Panc1 (cell line): ENCODE measurements around the gene MTAP. TPM values are rescaled to one million over a fixed set of nuclear protein-coding genes. Genes with fewer than 3 reads are reported as not detected.

ENCODE experiments used
- ATAC-seq: fragments of 200-7000 bp; cut with Tn5 transposase; 2 replicates; pipeline ENCODE4 v1.9.1; 2020; ENCODE audit warnings: mild to moderate bottlenecking, moderate library complexity
- BruUV-seq: library from RNA; stranded (reverse); fragments of 400-500 nt; replicated peaks from 2 replicates; lab custom pipeline; 2021; lab: Mats Ljungman, UMichigan
- CTCF ChIA-PET: fragments of 300-600 bp; sonication (Branson Sonifier 250); formaldehyde crosslinking; loops from one replicate; lab custom pipeline; 2022; ENCODE audit warnings: antibody characterized with exemption; lab: Charles Lee
- POLR2A ChIA-PET: fragments of 300-600 bp; sonication (Branson Sonifier 250); formaldehyde crosslinking; loops from one replicate; lab custom pipeline; 2022; ENCODE audit warnings: antibody characterized with exemption; lab: Charles Lee
- DNase-seq: peaks from one replicate; pipeline ENCODE4 v3.0.0-alpha.2; 2010; ENCODE audit warnings: low read depth, low spot score
- H3K27ac ChIP-seq: 2 replicates; pipeline ENCODE4 v1.5.1; 2011; ENCODE audit warnings: mild to moderate bottlenecking, low read length, inconsistent platforms
- H3K27me3 ChIP-seq: fragments of 200-500 bp; sonication (Bioruptor generic); 2 replicates; pipeline ENCODE4 v1.6.0; 2014; ENCODE audit warnings: low read length, inconsistent platforms; ENCODE audit not compliant: control insufficient read depth, insufficient read depth
- H3K36me3 ChIP-seq: fragments of 200-500 bp; sonication (Bioruptor generic); 2 replicates; pipeline ENCODE4 v1.5.1; 2014; ENCODE audit warnings: inconsistent platforms, mild to moderate bottlenecking, low read length, moderate library complexity; ENCODE audit not compliant: control insufficient read depth, insufficient read depth
- H3K4me1 ChIP-seq: 2 replicates; pipeline ENCODE4 v1.5.1; 2011; ENCODE audit warnings: inconsistent platforms, mild to moderate bottlenecking, low read length, moderate library complexity; ENCODE audit not compliant: control insufficient read depth, insufficient read depth
- H3K4me3 ChIP-seq, 2 experiments: 2 replicates each; pipeline ENCODE4 v1.5.1; 2011 to 2012; ENCODE audit warnings: low read depth in 2 of 2, low read length in 2 of 2, mild to moderate bottlenecking in 2 of 2, inconsistent platforms in 1 of 2, moderate library complexity in 1 of 2
- H3K9me3 ChIP-seq: fragments of 200-500 bp; sonication (Bioruptor generic); 2 replicates; pipeline ENCODE4 v1.5.1; 2014; ENCODE audit warnings: low read depth, mild to moderate bottlenecking, inconsistent platforms, low read length, moderate library complexity; ENCODE audit not compliant: control insufficient read depth, insufficient read depth
- CTCF ChIP-seq: fragments of 450-650 bp; IDR thresholded peaks from 2 replicates; pipeline ENCODE4 v1.5.1; 2017; ENCODE audit warnings: mild to moderate bottlenecking
- POLR2AphosphoS5 ChIP-seq: IDR thresholded peaks from 2 replicates; pipeline ENCODE4 v1.6.1; 2012; ENCODE audit warnings: mild to moderate bottlenecking, low read depth, low read length, moderate library complexity
- REST ChIP-seq, 2 experiments: IDR thresholded peaks; 2 replicates each; pipeline ENCODE4 v1.6.1; 2011 to 2012; ENCODE audit warnings: low read depth in 2 of 2, control low read depth in 1 of 2, low read length in 1 of 2, mild to moderate bottlenecking in 1 of 2, moderate library complexity in 1 of 2; ENCODE audit not compliant: insufficient read depth in 1 of 2
- SIN3A ChIP-seq: IDR thresholded peaks from 2 replicates; pipeline ENCODE4 v1.6.1; 2012; ENCODE audit warnings: low read depth, mild to moderate bottlenecking, low read length, moderate library complexity, borderline replicate concordance; ENCODE audit not compliant: insufficient read depth
- TCF7L2 ChIP-seq: IDR thresholded peaks from 2 replicates; pipeline ENCODE4 v1.6.1; 2011; ENCODE audit warnings: mild to moderate bottlenecking, low read depth, low read length, inconsistent platforms
- in situ Hi-C: cut with HindIII; loops from 2 replicates; pipeline ENCODE4 v1.10.0; 2016; ENCODE audit warnings: low sequenced_read_pairs, low pct_unique_long_range_greater_than_20kb
- intact Hi-C: fragments of 100-400 bp; cut with micrococcal nuclease; formaldehyde crosslinking; loops from one replicate; pipeline ENCODE4 v1.10.0; 2022; ENCODE audit not compliant: unreplicated experiment
- total RNA-seq: library from RNA; stranded (reverse); gene quantifications from one replicate; pipeline ENCODE4 v1.2.1, GENCODE V29; 2021; ENCODE audit not compliant: unreplicated experiment

Gene MTAP
- total RNA-seq, 1 experiment from 2014 or later = 9.6 TPM

GRCh38 chr9:21862871-21863270 lies 60.4 kb downstream of the MTAP start:
- no TSS peak for BruUV-seq
- H3K27ac ChIP-seq = no peak overlapping the region
- no peak for DNase-seq
- ATAC-seq = no peak
- ChIA-PET CTCF (no interaction called here), POLR2A (no interaction called here)
- no peaks in the 10 kb centered on the region for H3K27me3 ChIP-seq
- H3K4me1 ChIP-seq = no peaks in the 10 kb centered on the region
- H3K9me3 ChIP-seq = no peaks in the 10 kb centered on the region
- no peak overlapping the region for H3K4me3 ChIP-seq
- in situ Hi-C loops = no loop called here
- intact Hi-C loops = no loop called here
- no peak for TF ChIP-seq TCF7L2
- no peak for TF ChIP-seq CTCF
- no peak for TF ChIP-seq REST (IDR thresholded peaks at IDR 0.05; ENCODE audit: insufficient read depth in 1 of 2, low read depth in 2 of 2, low read length in 1 of 2)
- TF ChIP-seq SIN3A = no peak
- TF ChIP-seq POLR2AphosphoS5 = no peak
- H3K36me3 ChIP-seq = no peaks in the 10 kb centered on the region

- BruUV-seq = no TSS peak
- H3K4me1 ChIP-seq = no peaks in the 10 kb centered on the region
- no peaks in the 10 kb centered on the region for H3K27me3 ChIP-seq
- no peak for ATAC-seq
- no peak overlapping the region for H3K4me3 ChIP-seq
- no peak for TF ChIP-seq TCF7L2
- no peak for TF ChIP-seq SIN3A
- TF ChIP-seq REST (IDR thresholded peaks at IDR 0.05; ENCODE audit: insufficient read depth in 1 of 2, low read depth in 2 of 2, low read length in 1 of 2) = no peak
- no peak for TF ChIP-seq CTCF
- no peak for TF ChIP-seq POLR2AphosphoS5
- intact Hi-C loops = no loop called here
- ChIA-PET CTCF (no interaction called here), POLR2A (no interaction called here)
- no peak overlapping the region for H3K27ac ChIP-seq
- H3K36me3 ChIP-seq = no peaks in the 10 kb centered on the region
- DNase-seq = no peak
- in situ Hi-C loops = no loop called here
- H3K9me3 ChIP-seq = no peaks in the 10 kb centered on the region
Observed at GRCh38 chr9:21864505-21864904, 62.1 kb downstream of the MTAP start.
